Measurements from ENCODE around the gene ENO3.

Gene ENO3

DNA sequence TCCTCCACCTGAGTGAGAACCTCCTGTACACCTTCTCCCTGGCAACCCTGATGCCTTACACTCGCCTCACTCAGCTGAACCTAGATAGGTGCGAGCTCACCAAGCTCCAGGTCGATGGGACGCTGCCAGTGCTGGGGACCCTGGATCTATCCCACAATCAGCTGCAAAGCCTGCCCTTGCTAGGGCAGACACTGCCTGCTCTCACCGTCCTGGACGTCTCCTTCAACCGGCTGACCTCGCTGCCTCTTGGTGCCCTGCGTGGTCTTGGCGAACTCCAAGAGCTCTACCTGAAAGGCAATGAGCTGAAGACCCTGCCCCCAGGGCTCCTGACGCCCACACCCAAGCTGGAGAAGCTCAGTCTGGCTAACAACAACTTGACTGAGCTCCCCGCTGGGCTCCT lies 18.2 kb upstream of the ENO3 start:
- no peaks in the 10 kb centered on the region for H3K27me3 ChIP-seq (ENCODE audit: insufficient read depth, low read length, poor library complexity)
- no peaks in the 10 kb centered on the region for H3K79me2 ChIP-seq (ENCODE audit: control insufficient read depth, insufficient read depth, low read length)
- no peaks in the 10 kb centered on the region for H3K79me1 ChIP-seq (ENCODE audit: low read length)
- DNase-seq = no peak
- no peak overlapping the region for H3K4ac ChIP-seq (ENCODE audit: low read depth, low read length)
- WGBS (ENCODE audit: extremely low coverage, insufficient coverage, low lambda C conversion rate) = no CpG with 5 or more reads among the region's 12 CpGs
- no peaks in the 10 kb centered on the region for H3K4me1 ChIP-seq (ENCODE audit: control insufficient read depth, low read depth, low read length)
- no peak overlapping the region for H3K27ac ChIP-seq (ENCODE audit: low read depth, low read length)
- H2AK5ac ChIP-seq (ENCODE audit: low read length) = no peak overlapping the region
- H3K18ac ChIP-seq (ENCODE audit: low read length) = no peak overlapping the region
- H4K8ac ChIP-seq (ENCODE audit: low read depth, low read length) = no peak overlapping the region
- H3K4me3 ChIP-seq (ENCODE audit: low read length) = no peak overlapping the region
- no peak overlapping the region for H2BK5ac ChIP-seq (ENCODE audit: low read length)
- no peak overlapping the region for H3K56ac ChIP-seq (ENCODE audit: low read length)
- H3K4me2 ChIP-seq (ENCODE audit: low read length) = no peak overlapping the region
- H3K9ac ChIP-seq (ENCODE audit: low read length) = no peak overlapping the region
- no peak overlapping the region for H2BK120ac ChIP-seq (ENCODE audit: low read depth, low read length)
- no peak overlapping the region for H3K23ac ChIP-seq (ENCODE audit: low read length)
- no peak overlapping the region for H4K5ac ChIP-seq (ENCODE audit: low read length)
- H3K36me3 ChIP-seq (ENCODE audit: control insufficient read depth, insufficient read depth, low read length) = no peaks in the 10 kb centered on the region
- H2BK15ac ChIP-seq (replicated peaks; ENCODE audit: low read depth) = no peak overlapping the region

GRCh38 chr17:4933646-4934045 lies 17.3 kb upstream of the ENO3 start:
- Histone ChIP-seq H3K36me3 (ENCODE audit: control insufficient read depth, insufficient read depth, low read length) (no peaks in the 10 kb centered on the region), H3K4ac (ENCODE audit: low read depth, low read length) (no peak overlapping the region)
- WGBS (ENCODE audit: extremely low coverage, insufficient coverage, low lambda C conversion rate) = no CpG with 5 or more reads among the region's 16 CpGs

DNA sequence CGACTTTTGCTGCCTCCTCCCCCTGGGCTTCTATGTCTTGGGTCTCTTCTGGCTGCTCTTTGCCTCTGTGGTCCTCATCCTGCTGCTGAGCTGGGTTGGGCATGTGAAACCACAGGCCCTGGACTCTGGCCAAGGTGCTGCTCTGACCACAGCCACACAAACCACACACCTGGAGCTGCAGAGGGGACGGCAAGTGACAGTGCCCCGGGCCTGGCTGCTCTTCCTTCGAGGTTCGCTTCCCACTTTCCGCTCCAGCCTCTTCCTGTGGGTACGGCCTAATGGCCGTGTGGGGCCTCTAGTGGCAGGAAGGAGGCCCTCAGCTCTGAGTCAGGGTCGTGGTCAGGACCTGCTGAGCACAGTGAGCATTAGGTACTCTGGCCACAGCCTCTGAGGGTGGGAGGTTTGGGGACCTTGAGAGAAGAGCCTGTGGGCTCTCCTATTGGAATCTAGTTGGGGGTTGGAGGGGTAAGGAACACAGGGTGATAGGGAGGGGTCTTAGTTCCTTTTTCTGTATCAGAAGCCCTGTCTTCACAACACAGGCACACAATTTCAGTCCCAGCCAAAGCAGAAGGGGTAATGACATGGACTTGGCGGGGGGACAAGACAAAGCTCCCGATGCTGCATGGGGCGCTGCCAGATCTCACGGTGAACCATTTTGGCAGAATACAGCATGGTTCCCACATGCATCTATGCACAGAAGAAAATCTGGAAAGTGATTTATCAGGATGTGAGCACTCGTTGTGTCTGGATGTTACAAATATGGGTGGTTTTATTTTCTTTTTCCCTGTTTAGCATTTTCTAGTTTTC lies 16.5 kb upstream of the ENO3 start:
- Histone ChIP-seq H2BK5ac (ENCODE audit: low read length) (no peak overlapping the region), H2BK15ac (replicated peaks; ENCODE audit: low read depth) (no peak overlapping the region), H4K8ac (ENCODE audit: low read depth, low read length) (no peak overlapping the region), H3K4me1 (ENCODE audit: control insufficient read depth, low read depth, low read length) (peaks cover 3% of the 10 kb centered on the region), H4K5ac (ENCODE audit: low read length) (no peak overlapping the region), H3K23ac (ENCODE audit: low read length) (no peak overlapping the region), H2BK120ac (ENCODE audit: low read depth, low read length) (no peak overlapping the region), H2AK5ac (ENCODE audit: low read length) (no peak overlapping the region), H3K4ac (ENCODE audit: low read depth, low read length) (no peak overlapping the region), H3K9ac (ENCODE audit: low read length) (no peak overlapping the region), H3K79me1 (ENCODE audit: low read length) (peaks cover 9% of the 10 kb centered on the region), H3K4me3 (ENCODE audit: low read length) (no peak overlapping the region), H3K36me3 (ENCODE audit: control insufficient read depth, insufficient read depth, low read length) (no peaks in the 10 kb centered on the region), H3K27ac (ENCODE audit: low read depth, low read length) (no peak overlapping the region), H3K18ac (ENCODE audit: low read length) (no peak overlapping the region), H3K79me2 (ENCODE audit: control insufficient read depth, insufficient read depth, low read length) (peaks cover 10% of the 10 kb centered on the region), H3K4me2 (ENCODE audit: low read length) (no peak overlapping the region), H3K56ac (ENCODE audit: low read length) (peak overlapping the region; percentile 62), H3K27me3 (ENCODE audit: insufficient read depth, low read length, poor library complexity) (no peaks in the 10 kb centered on the region)
- WGBS (ENCODE audit: extremely low coverage, insufficient coverage, low lambda C conversion rate) = no CpG with 5 or more reads among the region's 14 CpGs
- peak; percentile 77 for DNase-seq

More at GRCh38 chr17:4933646-4934045, 17.3 kb upstream of the ENO3 start:
- no peak overlapping the region for H3K27ac ChIP-seq (ENCODE audit: low read depth, low read length)
- H3K27me3 ChIP-seq (ENCODE audit: insufficient read depth, low read length, poor library complexity) = no peaks in the 10 kb centered on the region
- DNase-seq = no peak
- H3K9ac ChIP-seq (ENCODE audit: low read length) = no peak overlapping the region
- H3K4me3 ChIP-seq (ENCODE audit: low read length) = no peak overlapping the region
- no peak overlapping the region for H3K18ac ChIP-seq (ENCODE audit: low read length)
- no peak overlapping the region for H2AK5ac ChIP-seq (ENCODE audit: low read length)
- H4K5ac ChIP-seq (ENCODE audit: low read length) = no peak overlapping the region
- no peak overlapping the region for H3K4me2 ChIP-seq (ENCODE audit: low read length)
- H3K56ac ChIP-seq (ENCODE audit: low read length) = no peak overlapping the region
- H2BK120ac ChIP-seq (ENCODE audit: low read depth, low read length) = no peak overlapping the region
- peaks cover 4% of the 10 kb centered on the region for H3K79me2 ChIP-seq (ENCODE audit: control insufficient read depth, insufficient read depth, low read length)
- no peak overlapping the region for H3K23ac ChIP-seq (ENCODE audit: low read length)
- H4K8ac ChIP-seq (ENCODE audit: low read depth, low read length) = no peak overlapping the region
- peaks cover 5% of the 10 kb centered on the region for H3K79me1 ChIP-seq (ENCODE audit: low read length)
- no peak overlapping the region for H2BK15ac ChIP-seq (replicated peaks; ENCODE audit: low read depth)
- H3K4me1 ChIP-seq (ENCODE audit: control insufficient read depth, low read depth, low read length) = peaks cover under 1% of the 10 kb centered on the region
- H2BK5ac ChIP-seq (ENCODE audit: low read length) = no peak overlapping the region

GRCh38 chr17:4935650-4936049 lies 15.3 kb upstream of the ENO3 start:
- H3K4me3 ChIP-seq (ENCODE audit: low read length) = no peak overlapping the region
- no peak overlapping the region for H3K56ac ChIP-seq (ENCODE audit: low read length)
- H3K4me1 ChIP-seq (ENCODE audit: control insufficient read depth, low read depth, low read length) = peaks cover 3% of the 10 kb centered on the region
- H3K27me3 ChIP-seq (ENCODE audit: insufficient read depth, low read length, poor library complexity) = no peaks in the 10 kb centered on the region
- no peaks in the 10 kb centered on the region for H3K36me3 ChIP-seq (ENCODE audit: control insufficient read depth, insufficient read depth, low read length)
- no peak overlapping the region for H2BK120ac ChIP-seq (ENCODE audit: low read depth, low read length)
- no peak overlapping the region for H2AK5ac ChIP-seq (ENCODE audit: low read length)
- peaks cover 10% of the 10 kb centered on the region for H3K79me2 ChIP-seq (ENCODE audit: control insufficient read depth, insufficient read depth, low read length)
- no peak for DNase-seq
- H3K79me1 ChIP-seq (ENCODE audit: low read length) = peaks cover 9% of the 10 kb centered on the region
- no peak overlapping the region for H2BK5ac ChIP-seq (ENCODE audit: low read length)
- H4K5ac ChIP-seq (ENCODE audit: low read length) = no peak overlapping the region
- no peak overlapping the region for H3K4ac ChIP-seq (ENCODE audit: low read depth, low read length)
- no peak overlapping the region for H3K9ac ChIP-seq (ENCODE audit: low read length)
- H3K23ac ChIP-seq (ENCODE audit: low read length) = no peak overlapping the region
- H3K18ac ChIP-seq (ENCODE audit: low read length) = no peak overlapping the region
- no peak overlapping the region for H3K4me2 ChIP-seq (ENCODE audit: low read length)
- no peak overlapping the region for H2BK15ac ChIP-seq (replicated peaks; ENCODE audit: low read depth)
- H4K8ac ChIP-seq (ENCODE audit: low read depth, low read length) = no peak overlapping the region
- no peak overlapping the region for H3K27ac ChIP-seq (ENCODE audit: low read depth, low read length)

DNA sequence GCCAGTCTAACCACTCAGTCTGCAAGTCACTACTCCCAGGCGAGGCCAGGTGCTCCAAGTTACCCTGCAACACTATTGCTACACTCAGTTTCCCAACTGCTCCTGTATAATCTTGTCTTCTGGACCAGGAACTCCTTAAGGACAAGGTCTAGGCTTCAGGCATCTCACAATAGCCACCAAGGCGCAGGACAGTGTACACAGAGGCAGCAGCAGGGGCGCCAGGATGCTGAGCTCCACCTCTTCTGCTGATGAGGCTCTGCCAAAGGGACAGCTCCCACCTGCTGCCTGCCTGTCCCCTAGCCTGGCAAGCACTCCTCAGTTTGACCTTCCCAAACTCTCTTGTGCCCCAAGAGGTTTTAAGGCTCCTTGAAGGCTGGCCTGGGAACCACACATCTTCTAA lies 14.5 kb upstream of the ENO3 start:
- Histone ChIP-seq H3K36me3 (ENCODE audit: control insufficient read depth, insufficient read depth, low read length) (no peaks in the 10 kb centered on the region), H2BK5ac (ENCODE audit: low read length) (no peak overlapping the region), H3K27ac (ENCODE audit: low read depth, low read length) (no peak overlapping the region), H3K4me1 (ENCODE audit: control insufficient read depth, low read depth, low read length) (peaks cover 3% of the 10 kb centered on the region), H2BK15ac (replicated peaks; ENCODE audit: low read depth) (no peak overlapping the region), H3K56ac (ENCODE audit: low read length) (no peak overlapping the region), H3K4me3 (ENCODE audit: low read length) (no peak overlapping the region), H3K18ac (ENCODE audit: low read length) (no peak overlapping the region), H3K9ac (ENCODE audit: low read length) (no peak overlapping the region), H4K8ac (ENCODE audit: low read depth, low read length) (no peak overlapping the region), H3K4ac (ENCODE audit: low read depth, low read length) (no peak overlapping the region), H4K5ac (ENCODE audit: low read length) (no peak overlapping the region), H3K79me1 (ENCODE audit: low read length) (peaks cover 11% of the 10 kb centered on the region), H3K4me2 (ENCODE audit: low read length) (no peak overlapping the region), H3K23ac (ENCODE audit: low read length) (no peak overlapping the region), H2AK5ac (ENCODE audit: low read length) (no peak overlapping the region), H3K27me3 (ENCODE audit: insufficient read depth, low read length, poor library complexity) (no peaks in the 10 kb centered on the region), H3K79me2 (ENCODE audit: control insufficient read depth, insufficient read depth, low read length) (peaks cover 18% of the 10 kb centered on the region), H2BK120ac (ENCODE audit: low read depth, low read length) (no peak overlapping the region)
- no peak for DNase-seq
- WGBS (ENCODE audit: extremely low coverage, insufficient coverage, low lambda C conversion rate) = no CpG with 5 or more reads among the region's 3 CpGs

- H3K9ac ChIP-seq (ENCODE audit: low read length) = no peak overlapping the region
- H3K4me1 ChIP-seq (ENCODE audit: control insufficient read depth, low read depth, low read length) = peaks cover 3% of the 10 kb centered on the region
- H3K56ac ChIP-seq (ENCODE audit: low read length) = no peak overlapping the region
- no peak overlapping the region for H3K18ac ChIP-seq (ENCODE audit: low read length)
- no peak overlapping the region for H4K5ac ChIP-seq (ENCODE audit: low read length)
- H2BK120ac ChIP-seq (ENCODE audit: low read depth, low read length) = no peak overlapping the region
- no peak overlapping the region for H3K4me3 ChIP-seq (ENCODE audit: low read length)
- H3K4me2 ChIP-seq (ENCODE audit: low read length) = no peak overlapping the region
- DNase-seq = no peak
- no peak overlapping the region for H3K4ac ChIP-seq (ENCODE audit: low read depth, low read length)
- H3K23ac ChIP-seq (ENCODE audit: low read length) = no peak overlapping the region
- peaks cover 15% of the 10 kb centered on the region for H3K79me1 ChIP-seq (ENCODE audit: low read length)
- H3K27ac ChIP-seq (ENCODE audit: low read depth, low read length) = no peak overlapping the region
- peaks cover 2% of the 10 kb centered on the region for H3K36me3 ChIP-seq (ENCODE audit: control insufficient read depth, insufficient read depth, low read length)
- peaks cover 27% of the 10 kb centered on the region for H3K79me2 ChIP-seq (ENCODE audit: control insufficient read depth, insufficient read depth, low read length)
- no peaks in the 10 kb centered on the region for H3K27me3 ChIP-seq (ENCODE audit: insufficient read depth, low read length, poor library complexity)
- no peak overlapping the region for H2BK5ac ChIP-seq (ENCODE audit: low read length)
- no CpG with 5 or more reads among the region's 16 CpGs for WGBS (ENCODE audit: extremely low coverage, insufficient coverage, low lambda C conversion rate)
- H4K8ac ChIP-seq (ENCODE audit: low read depth, low read length) = no peak overlapping the region
- no peak overlapping the region for H2BK15ac ChIP-seq (replicated peaks; ENCODE audit: low read depth)
- no peak overlapping the region for H2AK5ac ChIP-seq (ENCODE audit: low read length)
Measured at GRCh38 chr17:4937553-4937952, 13.4 kb upstream of the ENO3 start.

Measured in mesendoderm (in vitro differentiated cells).